A673 (cell line): ENCODE measurements around the gene MVB12A.

Experiments
- CTCF ChIP-seq: fragments of 300-800, 200-600 bp; sonication (generic); conservative IDR thresholded peaks from 2 replicates; pipeline ENCODE4 v1.5.1; 2017; ENCODE audit warnings: low read depth, mild to moderate bottlenecking, antibody characterized with exemption, low read length, moderate library complexity, mixed read lengths
- EZH2 ChIP-seq: fragments of 200-600 bp; sonication (generic); IDR thresholded peaks from 2 replicates; pipeline ENCODE4 v1.6.1; 2017; ENCODE audit warnings: borderline replicate concordance, low read depth, mild to moderate bottlenecking, mixed read lengths, antibody characterized with exemption, low read length; ENCODE audit not compliant: poor library complexity, severe bottlenecking

GRCh38 chr19:17447704-17448130, 27.9 kb downstream of the MVB12A start:
- no peak for TF ChIP-seq CTCF
- TF ChIP-seq EZH2, result no peak
